ENCODE data around the gene CLEC17A.

DNA sequence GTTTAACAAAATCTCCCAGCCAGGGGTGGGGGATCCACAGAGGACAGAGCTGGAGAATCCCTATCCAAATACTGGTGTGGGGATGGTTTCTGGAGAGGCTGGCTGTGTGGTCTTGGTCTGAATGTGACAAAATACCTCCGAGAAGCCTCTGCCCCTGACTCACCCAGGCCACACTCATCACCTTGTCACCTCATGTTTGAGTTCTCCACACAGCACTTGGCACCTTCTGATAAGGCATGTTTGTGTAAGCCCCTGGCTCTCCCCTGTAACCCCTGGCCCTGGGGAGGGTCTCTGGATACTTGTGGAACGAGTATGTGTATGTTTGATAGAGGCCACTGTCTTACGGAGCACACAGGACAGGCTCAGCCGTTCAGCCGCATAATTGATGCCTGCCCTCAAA is 38.8 kb upstream of the CLEC17A start:
- TF ChIP-seq YY1 (IDR thresholded peaks at IDR 0.05; ENCODE audit: insufficient read depth, insufficient read length) = no peak
- TF ChIP-seq ZNF274 (IDR thresholded peaks at IDR 0.05; ENCODE audit: low read depth, low read length) = no peak
